Measurements from ENCODE around the gene ANKH. TPM values are rescaled to one million over a fixed set of nuclear protein-coding genes. Genes with fewer than 3 reads are reported as not detected.

Gene ANKH
- total and polyA plus RNA-seq, 4 experiments from 2014 or later, result 34.1 to 165 (median 114) TPM

DNA sequence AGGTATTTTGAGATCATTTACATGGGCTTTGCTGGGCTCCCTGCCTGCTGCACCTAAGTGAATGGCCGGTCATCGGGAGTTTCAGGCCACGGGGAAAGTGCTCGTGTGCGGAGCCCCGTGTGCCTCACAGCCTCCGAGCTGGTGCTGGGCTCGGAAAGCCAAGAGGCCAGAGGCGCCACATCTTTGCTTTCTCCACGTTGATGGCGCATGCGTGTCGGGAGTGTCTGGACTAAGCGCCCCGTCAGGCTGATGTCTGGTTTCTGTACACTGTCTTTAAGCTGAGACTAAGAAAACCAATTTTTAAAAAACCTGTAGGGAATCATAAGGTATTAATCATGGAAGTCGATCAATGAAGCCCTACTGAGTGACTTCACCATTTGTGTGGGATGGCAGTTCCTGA, 137.9 kb downstream of the ANKH start:
- Histone ChIP-seq H3K9me3 (ENCODE audit: control insufficient read depth in 1 of 2, low read length in 2 of 2) (no peaks in the 10 kb centered on the region), H3K36me3 (ENCODE audit: insufficient read depth, low read length) (peaks cover 21% of the 10 kb centered on the region), H3K4me3 (ENCODE audit: low read length in 2 of 2) (no peak overlapping the region), H3K27ac (ENCODE audit: low read depth, low read length) (no peak overlapping the region), H3K27me3 (ENCODE audit: insufficient read depth, low read length) (no peaks in the 10 kb centered on the region), H3K4me1 (ENCODE audit: insufficient read depth, low read length) (no peaks in the 10 kb centered on the region)
- ChIA-PET POLR2A (ENCODE audit: partially characterized antibody) (no interaction called here), CTCF (ENCODE audit: partially characterized antibody) (interaction anchor here (3.0 kb wide), 1 partner anchor 270 kb away, joined by 15 read pairs; no protein-coding TSS in a partner anchor)
- Mint-ChIP-seq H3K27me3 (no peaks in the 10 kb centered on the region), H3K36me3 (peaks cover 21 to 57% of the 10 kb centered on the region in 2 donors), H3K4me1 (peaks cover 0 to 3% (median 1%) of the 10 kb centered on the region in 4 donors), H3K9me3 (no peaks in the 10 kb centered on the region), H3K27ac (peak overlapping the region in 2 of 7 donors; percentile 91 to 92), H3K4me3 (no peak overlapping the region)
- DNase-seq, result no peak
- intact Hi-C loops (cut with micrococcal nuclease), result no loop called here

DNA sequence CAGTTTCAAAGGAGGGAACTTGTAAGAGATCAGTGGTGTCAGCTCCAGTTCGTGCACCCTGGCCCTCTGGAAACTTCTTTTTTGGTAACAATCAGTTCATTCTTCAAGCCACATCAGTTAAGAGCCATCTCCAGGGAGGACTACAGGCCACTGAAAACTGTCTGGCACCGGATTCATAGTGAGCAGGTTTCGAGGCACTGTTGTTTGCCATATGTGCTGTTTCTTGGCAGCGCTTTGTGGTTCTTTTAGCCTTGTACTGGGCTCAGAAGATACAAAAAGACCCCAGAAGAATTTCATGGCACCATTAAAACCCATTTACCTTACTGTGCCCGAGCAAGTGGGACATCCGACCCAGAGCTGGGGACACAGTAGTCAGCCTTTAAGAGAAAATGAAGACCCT, 138.6 kb downstream of the ANKH start:
- no peak for DNase-seq
- Mint-ChIP-seq H3K9me3 (no peaks in the 10 kb centered on the region), H3K27ac (peak overlapping the region in 4 of 7 donors; percentile 62 to 82 (median 72)), H3K4me1 (peaks cover 0 to 3% (median 1%) of the 10 kb centered on the region in 4 donors), H3K27me3 (no peaks in the 10 kb centered on the region), H3K4me3 (no peak overlapping the region), H3K36me3 (peaks cover 21 to 52% of the 10 kb centered on the region in 2 donors)
- no peaks in the 10 kb centered on the region for H3K9me3 ChIP-seq (ENCODE audit: control insufficient read depth in 1 of 2, low read length in 2 of 2)
- ChIA-PET CTCF (ENCODE audit: partially characterized antibody) (interaction anchor here (0.8 to 3.0 kb wide), 3 partner anchors 13 to 270 kb away, joined by 3 to 15 read pairs (median 3); no protein-coding TSS in a partner anchor), POLR2A (ENCODE audit: partially characterized antibody) (interaction anchor here (1.1 kb wide), 1 partner anchor 30 kb away, joined by 3 read pairs; no protein-coding TSS in a partner anchor)
- H3K36me3 ChIP-seq (ENCODE audit: insufficient read depth, low read length), result peaks cover 15% of the 10 kb centered on the region
- intact Hi-C loops (cut with micrococcal nuclease), result no loop called here
- H3K27ac ChIP-seq (ENCODE audit: low read depth, low read length), result no peak overlapping the region
- H3K27me3 ChIP-seq (ENCODE audit: insufficient read depth, low read length), result no peaks in the 10 kb centered on the region
- no peak overlapping the region for H3K4me3 ChIP-seq (ENCODE audit: low read length in 2 of 2)
- H3K4me1 ChIP-seq (ENCODE audit: insufficient read depth, low read length), result no peaks in the 10 kb centered on the region

DNA sequence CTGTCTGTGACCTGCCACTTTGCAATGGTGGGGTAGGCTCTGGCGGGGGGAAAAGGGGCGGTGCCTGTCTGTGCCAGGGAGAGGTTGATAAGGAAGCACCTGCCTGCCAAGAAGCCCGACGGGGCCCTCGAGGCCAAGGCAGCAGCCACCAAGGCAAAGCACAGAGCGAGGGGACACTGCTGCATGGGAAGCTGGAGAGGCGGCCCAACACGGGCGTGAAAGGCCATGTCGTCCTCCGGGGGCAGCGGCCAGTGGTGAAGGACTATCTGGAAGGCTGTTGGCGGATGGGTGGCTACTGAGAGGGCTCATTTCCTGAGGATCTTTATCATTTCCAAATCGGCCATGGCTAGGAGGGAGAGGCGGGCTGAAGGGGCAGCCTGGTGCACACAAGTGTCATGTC, 140.7 kb downstream of the ANKH start:
- Mint-ChIP-seq H3K4me1 (peaks cover 7 to 9% (median 8%) of the 10 kb centered on the region in 4 donors), H3K27me3 (no peaks in the 10 kb centered on the region), H3K9me3 (no peaks in the 10 kb centered on the region), H3K4me3 (no peak overlapping the region), H3K36me3 (peaks cover 23 to 53% of the 10 kb centered on the region in 2 donors), H3K27ac (peak overlapping the region in 5 of 7 donors; percentile 17 to 81 (median 60))
- Histone ChIP-seq H3K27ac (ENCODE audit: low read depth, low read length) (no peak overlapping the region), H3K36me3 (ENCODE audit: insufficient read depth, low read length) (peaks cover 5% of the 10 kb centered on the region), H3K9me3 (ENCODE audit: control insufficient read depth in 1 of 2, low read length in 2 of 2) (no peaks in the 10 kb centered on the region), H3K4me1 (ENCODE audit: insufficient read depth, low read length) (no peaks in the 10 kb centered on the region), H3K27me3 (ENCODE audit: insufficient read depth, low read length) (no peaks in the 10 kb centered on the region), H3K4me3 (ENCODE audit: low read length in 2 of 2) (no peak overlapping the region)
- POLR2A ChIA-PET (ENCODE audit: partially characterized antibody), result no interaction called here
- CTCF ChIA-PET (ENCODE audit: partially characterized antibody), result interaction anchor here (0.9 to 3.0 kb wide), 5 partner anchors 9 to 272 kb away, joined by 3 to 15 read pairs (median 3); no protein-coding TSS in a partner anchor
- no peak for DNase-seq
- intact Hi-C loops (cut with micrococcal nuclease), result no loop called here

DNA sequence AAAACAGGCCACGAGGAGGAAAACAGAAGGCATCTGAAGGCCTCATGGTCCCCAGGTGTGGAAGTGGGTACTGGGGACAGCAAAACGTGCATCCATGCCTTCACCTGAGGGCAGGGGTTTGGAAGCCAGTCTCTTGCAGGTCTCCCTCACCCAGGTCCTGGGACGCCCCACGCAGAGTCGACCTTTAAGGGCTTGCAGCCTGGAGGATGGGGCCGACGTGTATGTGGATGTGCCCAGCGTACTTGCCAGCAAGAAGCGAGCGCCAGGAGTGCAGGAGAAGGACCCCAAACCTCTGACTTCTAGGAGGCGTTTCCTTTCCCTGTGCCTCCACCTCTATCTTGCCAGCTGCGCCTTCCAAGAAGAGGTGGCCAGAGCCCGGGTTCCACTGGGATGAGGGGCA, 141.1 kb downstream of the ANKH start:
- H3K36me3 ChIP-seq (ENCODE audit: insufficient read depth, low read length), result peaks cover 5% of the 10 kb centered on the region
- ChIA-PET POLR2A (ENCODE audit: partially characterized antibody) (no interaction called here), CTCF (ENCODE audit: partially characterized antibody) (interaction anchor here (1.1 to 3.0 kb wide), 3 partner anchors 9 to 273 kb away, joined by 3 to 15 read pairs (median 3); no protein-coding TSS in a partner anchor)
- intact Hi-C loops (cut with micrococcal nuclease), result no loop called here
- Mint-ChIP-seq H3K27ac (peak overlapping the region in 3 of 7 donors; percentile 3 to 72 (median 44)), H3K36me3 (peaks cover 26 to 52% of the 10 kb centered on the region in 2 donors), H3K27me3 (no peaks in the 10 kb centered on the region), H3K4me3 (no peak overlapping the region), H3K4me1 (peaks cover 7 to 9% (median 8%) of the 10 kb centered on the region in 4 donors), H3K9me3 (no peaks in the 10 kb centered on the region)
- DNase-seq, result no peak
- no peak overlapping the region for H3K4me3 ChIP-seq (ENCODE audit: low read length in 2 of 2)
- no peaks in the 10 kb centered on the region for H3K4me1 ChIP-seq (ENCODE audit: insufficient read depth, low read length)
- H3K9me3 ChIP-seq (ENCODE audit: control insufficient read depth in 1 of 2, low read length in 2 of 2), result no peaks in the 10 kb centered on the region
- H3K27ac ChIP-seq (ENCODE audit: low read depth, low read length), result no peak overlapping the region
- no peaks in the 10 kb centered on the region for H3K27me3 ChIP-seq (ENCODE audit: insufficient read depth, low read length)

DNA sequence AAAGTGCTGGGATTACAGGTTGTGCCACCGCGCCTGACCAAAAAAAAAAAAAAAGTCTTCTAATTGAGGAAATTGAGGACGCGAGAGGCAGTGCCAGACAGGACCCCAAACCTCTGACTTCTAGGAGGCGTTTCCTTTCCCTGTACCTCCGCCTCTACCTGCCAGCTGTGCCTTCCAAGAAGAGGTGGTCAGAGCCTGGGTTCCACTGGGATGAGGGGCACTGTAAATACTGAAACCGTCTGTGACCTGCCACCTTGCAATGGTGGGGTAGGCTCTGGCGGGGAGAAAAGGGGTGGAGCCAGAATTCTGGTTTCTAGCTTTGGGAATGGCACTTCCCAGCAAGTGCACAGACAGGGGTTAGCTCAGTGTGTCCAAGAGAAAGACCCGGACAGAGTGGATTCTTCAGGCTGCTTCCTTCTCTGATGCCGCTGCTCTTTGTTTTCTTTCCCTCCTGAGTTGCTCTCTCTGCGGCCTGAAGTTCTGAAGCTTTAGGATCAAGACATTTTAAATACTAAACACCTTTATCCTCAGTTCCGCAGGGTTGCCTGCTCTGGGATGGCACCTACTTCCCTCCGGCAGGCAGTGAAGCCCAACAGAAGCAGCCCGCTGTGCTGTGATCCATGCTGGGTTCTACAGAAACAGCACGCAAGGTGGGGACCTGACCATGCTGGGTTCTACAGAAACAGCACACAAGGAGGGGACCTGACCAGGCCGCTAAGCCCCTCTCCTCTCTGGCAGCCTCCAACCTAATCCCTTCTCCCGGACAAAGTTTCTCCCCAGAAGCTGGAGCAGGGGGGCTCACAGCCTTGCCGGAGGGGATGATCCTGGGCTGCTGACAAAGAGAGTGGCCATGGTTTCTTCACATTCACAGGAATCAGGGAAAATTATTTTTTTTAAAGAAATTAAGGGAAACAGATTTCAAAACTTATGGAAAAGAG, 141.9 kb downstream of the ANKH start:
- ChIA-PET POLR2A (ENCODE audit: partially characterized antibody) (interaction anchor here (0.9 kb wide), 1 partner anchor 23 kb away, joined by 3 read pairs; no protein-coding TSS in a partner anchor), CTCF (ENCODE audit: partially characterized antibody) (interaction anchor here (1.1 to 6.5 kb wide), 7 partner anchors 8 to 273 kb away, joined by 3 to 134 read pairs (median 3); no protein-coding TSS in a partner anchor)
- H3K4me1 ChIP-seq (ENCODE audit: insufficient read depth, low read length), result no peaks in the 10 kb centered on the region
- H3K9me3 ChIP-seq (ENCODE audit: control insufficient read depth in 1 of 2, low read length in 2 of 2), result no peaks in the 10 kb centered on the region
- Mint-ChIP-seq H3K9me3 (no peaks in the 10 kb centered on the region), H3K4me3 (no peak overlapping the region), H3K4me1 (peaks cover 7 to 9% (median 8%) of the 10 kb centered on the region in 4 donors), H3K27me3 (no peaks in the 10 kb centered on the region), H3K27ac (peak overlapping the region in 2 of 7 donors; percentile 43 to 70), H3K36me3 (peaks cover 32 to 51% of the 10 kb centered on the region in 2 donors)
- no peaks in the 10 kb centered on the region for H3K27me3 ChIP-seq (ENCODE audit: insufficient read depth, low read length)
- no peak for DNase-seq
- no peak overlapping the region for H3K27ac ChIP-seq (ENCODE audit: low read depth, low read length)
- H3K36me3 ChIP-seq (ENCODE audit: insufficient read depth, low read length), result peaks cover 5% of the 10 kb centered on the region
- intact Hi-C loops (cut with micrococcal nuclease), result no loop called here
- H3K4me3 ChIP-seq (ENCODE audit: low read length in 2 of 2), result no peak overlapping the region

DNA sequence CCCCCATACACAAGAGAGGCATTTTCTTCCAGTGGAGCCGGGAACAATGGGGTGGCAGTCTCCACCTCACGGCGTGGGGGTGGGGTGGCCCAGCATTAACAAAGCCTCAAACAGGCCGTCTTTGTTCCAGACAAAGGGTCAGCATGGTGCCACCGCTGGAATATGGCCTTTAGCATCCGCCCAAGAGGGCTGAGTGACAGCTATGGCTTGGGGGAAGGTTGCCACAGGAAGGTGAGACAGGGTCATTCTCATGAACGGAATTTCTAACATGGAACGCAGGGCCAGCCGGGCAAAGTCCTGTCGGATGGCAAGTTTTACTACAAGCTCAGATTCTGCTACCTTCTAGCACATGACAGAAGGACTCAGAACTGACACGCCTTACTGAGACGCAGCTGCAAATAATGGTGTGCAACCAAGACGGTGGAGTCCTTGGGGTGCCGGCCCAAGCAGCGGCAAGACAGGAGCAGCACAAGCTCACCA, 143.1 kb downstream of the ANKH start:
- intact Hi-C loops (cut with micrococcal nuclease), result no loop called here
- DNase-seq, result no peak
- H3K27me3 Mint-ChIP-seq, result no peaks in the 10 kb centered on the region
- no peak overlapping the region for H3K27ac ChIP-seq (ENCODE audit: low read depth, low read length)
- H3K9me3 ChIP-seq (ENCODE audit: control insufficient read depth in 1 of 2, low read length in 2 of 2), result no peaks in the 10 kb centered on the region
- peak overlapping the region in 1 of 7 donors; percentile 47 for H3K27ac Mint-ChIP-seq
- H3K4me1 ChIP-seq (ENCODE audit: insufficient read depth, low read length), result no peaks in the 10 kb centered on the region
- ChIA-PET POLR2A (ENCODE audit: partially characterized antibody) (interaction anchor here (0.9 kb wide), 1 partner anchor 21 kb away, joined by 3 read pairs; no protein-coding TSS in a partner anchor), CTCF (ENCODE audit: partially characterized antibody) (interaction anchor here (0.8 to 6.5 kb wide), 19 partner anchors 14 to 286 kb away, joined by 3 to 134 read pairs (median 9); no protein-coding TSS in a partner anchor)
- H3K36me3 Mint-ChIP-seq, result peaks cover 28 to 42% of the 10 kb centered on the region in 2 donors
- H3K27me3 ChIP-seq (ENCODE audit: insufficient read depth, low read length), result no peaks in the 10 kb centered on the region
- H3K4me1 Mint-ChIP-seq, result peaks cover 7 to 11% (median 9%) of the 10 kb centered on the region in 4 donors
- no peak overlapping the region for H3K4me3 ChIP-seq (ENCODE audit: low read length in 2 of 2)
- peaks cover 5% of the 10 kb centered on the region for H3K36me3 ChIP-seq (ENCODE audit: insufficient read depth, low read length)
- no peaks in the 10 kb centered on the region for H3K9me3 Mint-ChIP-seq
- no peak overlapping the region for H3K4me3 Mint-ChIP-seq
